Peyer's patch (tissue), 4 donors: ENCODE data around the gene HDGF. TPM values are rescaled to one million over a fixed set of nuclear protein-coding genes. Genes with fewer than 3 reads are reported as not detected.

Experiments used
- DNase-seq, 3 donors: peaks; one replicate each; pipeline ENCODE4 v3.0.0-alpha.2; 2017 to 2019
- H3K27ac ChIP-seq, 4 donors: fragments of 200-600 bp; sonication (generic); one replicate each; pipeline ENCODE4 v1.5.1; 2016 to 2019
- H3K27me3 ChIP-seq, 2 donors: fragments of 200-600 bp; sonication (generic); one replicate each; pipeline ENCODE4 v1.5.1; 2019
- H3K36me3 ChIP-seq, 3 donors: fragments of 200-600 bp; sonication (generic); one replicate each; pipeline ENCODE4 v1.5.1; 2016 to 2019
- H3K4me1 ChIP-seq, 4 donors: fragments of 200-600 bp; sonication (generic); one replicate each; pipeline ENCODE4 v1.5.1; 2016 to 2019
- H3K4me3 ChIP-seq, 4 donors: fragments of 200-600 bp; sonication (generic); 1 replicate in 3 of 4; 2 replicates in 1 of 4; pipeline ENCODE4 v1.5.1; 2016 to 2019; ENCODE audit warnings: mild to moderate bottlenecking in 1 of 4
- H3K9me3 ChIP-seq, 4 donors: fragments of 200-600 bp; sonication (generic); one replicate each; pipeline ENCODE4 v1.5.1; 2016 to 2019; ENCODE audit warnings: mild to moderate bottlenecking in 1 of 4
- POLR2A ChIP-seq, 2 donors: fragments of 450-650 bp; IDR thresholded peaks; one replicate each; pipeline ENCODE4 v1.5.1; 2017; ENCODE audit warnings: antibody characterized with exemption in 2 of 2, mild to moderate bottlenecking in 2 of 2, moderate library complexity in 2 of 2
- total RNA-seq, 4 donors: library from RNA; depleted of rRNA; stranded (reverse); fragments of >200 nt; gene quantifications; one replicate each; pipeline ENCODE4 v1.1.0, GENCODE V29; 2016
- TF ChIP-seq, protein P1 (sequence below), 6 experiments: fragments of 450-650 bp in 4 of 6; fragments of 200-600 bp in 2 of 6; sonication (generic) in 1 of 6; IDR thresholded peaks; one replicate each; pipeline ENCODE4 v1.5.1; 2017 to 2019; ENCODE audit warnings: antibody characterized with exemption in 6 of 6, mild to moderate bottlenecking in 3 of 6, moderate library complexity in 1 of 6

HDGF gene
- total RNA-seq, 4 donors from 2014 or later, result 234 to 309 (median 281) TPM

DNA sequence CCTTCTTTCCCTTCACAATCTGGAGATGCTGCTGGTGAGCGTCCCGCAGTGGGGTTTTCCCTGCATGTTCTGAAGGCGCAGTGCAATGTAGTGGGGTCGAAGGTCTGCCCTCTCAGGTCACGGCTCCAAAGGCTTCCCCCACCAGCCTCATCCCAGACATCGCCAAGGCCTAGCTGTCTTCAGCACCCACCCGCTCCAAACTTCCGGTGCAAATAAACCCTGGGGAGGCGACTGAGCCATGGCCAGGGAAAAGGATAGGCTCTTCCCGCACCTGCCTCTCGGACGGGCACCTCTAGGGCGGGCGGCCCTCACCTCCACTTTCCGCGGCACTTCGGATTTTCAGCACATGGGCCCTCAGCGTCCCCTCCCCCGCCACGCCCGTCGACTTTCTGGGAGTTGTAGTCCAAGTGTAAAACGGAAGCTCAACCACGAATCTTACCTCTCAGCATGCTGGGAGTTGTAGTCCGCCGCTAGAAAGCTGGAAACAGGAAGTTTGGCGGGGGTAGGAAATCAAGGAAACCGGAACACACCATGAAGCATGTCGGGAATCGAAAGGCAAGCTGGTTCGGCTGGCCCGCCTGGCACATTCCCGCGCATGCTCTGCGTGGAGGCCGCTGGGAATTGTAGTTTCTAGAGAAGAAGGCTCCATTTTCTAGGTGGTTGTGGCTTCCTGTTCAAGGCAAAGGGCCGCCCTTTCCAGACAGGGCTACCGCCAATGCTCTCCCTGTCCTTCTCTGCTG is 10.6 kb downstream of the HDGF start, which contains the start of gene MRPL24:
Gene MRPL24 (minus strand): TSS at position 348 of the 740 bp plus-strand sequence. CDS start 2,384 bp downstream, outside the sequence.
- Histone ChIP-seq H3K9me3 (no peaks in the 10 kb centered on the region), H3K36me3 (peaks cover 0 to 53% (median 0%) of the 10 kb centered on the region in 3 donors), H3K27me3 (no peaks in the 10 kb centered on the region), H3K4me3 (peak within 1 kb of the TSS; percentile 57 to 75 (median 68)), H3K27ac (peak within 1 kb of the TSS; percentile 69 to 87 (median 82)), H3K4me1 (peaks cover 0 to 14% (median 3%) of the 10 kb centered on the region in 4 donors)
- TF ChIP-seq POLR2A (IDR thresholded peaks at IDR 0.05), result peak in 1 of 2 donors; percentile 43
- TF ChIP-seq, protein P1, sequence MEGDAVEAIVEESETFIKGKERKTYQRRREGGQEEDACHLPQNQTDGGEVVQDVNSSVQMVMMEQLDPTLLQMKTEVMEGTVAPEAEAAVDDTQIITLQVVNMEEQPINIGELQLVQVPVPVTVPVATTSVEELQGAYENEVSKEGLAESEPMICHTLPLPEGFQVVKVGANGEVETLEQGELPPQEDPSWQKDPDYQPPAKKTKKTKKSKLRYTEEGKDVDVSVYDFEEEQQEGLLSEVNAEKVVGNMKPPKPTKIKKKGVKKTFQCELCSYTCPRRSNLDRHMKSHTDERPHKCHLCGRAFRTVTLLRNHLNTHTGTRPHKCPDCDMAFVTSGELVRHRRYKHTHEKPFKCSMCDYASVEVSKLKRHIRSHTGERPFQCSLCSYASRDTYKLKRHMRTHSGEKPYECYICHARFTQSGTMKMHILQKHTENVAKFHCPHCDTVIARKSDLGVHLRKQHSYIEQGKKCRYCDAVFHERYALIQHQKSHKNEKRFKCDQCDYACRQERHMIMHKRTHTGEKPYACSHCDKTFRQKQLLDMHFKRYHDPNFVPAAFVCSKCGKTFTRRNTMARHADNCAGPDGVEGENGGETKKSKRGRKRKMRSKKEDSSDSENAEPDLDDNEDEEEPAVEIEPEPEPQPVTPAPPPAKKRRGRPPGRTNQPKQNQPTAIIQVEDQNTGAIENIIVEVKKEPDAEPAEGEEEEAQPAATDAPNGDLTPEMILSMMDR (IDR thresholded peaks at IDR 0.05), result peak in 1 of 6 experiments; percentile 14
- peak; percentile 96 to 99 (median 98) for DNase-seq

DNA sequence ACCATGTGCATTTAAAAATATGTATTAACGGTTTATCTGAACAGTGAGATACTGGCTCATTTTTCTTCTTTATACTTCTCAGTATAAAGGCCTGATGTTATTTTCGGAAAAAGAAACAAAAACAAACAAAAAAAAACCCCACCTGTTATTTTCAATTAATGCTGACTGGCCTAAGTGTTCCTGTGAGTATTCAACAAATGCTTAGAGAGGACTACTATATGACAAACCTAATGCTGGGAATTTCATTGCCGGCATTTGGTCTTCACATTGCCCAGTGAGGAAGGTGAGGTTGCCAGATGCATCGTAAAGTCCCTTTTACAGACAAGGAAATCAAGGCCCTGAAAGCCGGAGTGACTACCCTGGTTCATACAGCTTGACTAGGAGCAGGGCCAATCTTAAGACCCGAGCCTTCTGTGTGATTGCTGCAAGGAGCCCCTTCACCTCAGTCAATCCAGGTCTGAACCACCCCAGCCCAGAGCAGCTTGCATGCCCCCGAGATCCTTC is 11.2 kb downstream of the HDGF start:
- peak overlapping the region; percentile 47 to 83 (median 59) for H3K27ac ChIP-seq
- no peaks in the 10 kb centered on the region for H3K27me3 ChIP-seq
- TF ChIP-seq, protein P1 (IDR thresholded peaks at IDR 0.05), result no peak
- no peak for TF ChIP-seq POLR2A (IDR thresholded peaks at IDR 0.05)
- no peaks in the 10 kb centered on the region for H3K9me3 ChIP-seq
- no peak for DNase-seq
- peaks cover 0 to 57% (median 0%) of the 10 kb centered on the region in 3 donors for H3K36me3 ChIP-seq
- peaks cover 0 to 9% (median 3%) of the 10 kb centered on the region in 4 donors for H3K4me1 ChIP-seq
- peak overlapping the region; percentile 57 to 75 (median 68) for H3K4me3 ChIP-seq

DNA sequence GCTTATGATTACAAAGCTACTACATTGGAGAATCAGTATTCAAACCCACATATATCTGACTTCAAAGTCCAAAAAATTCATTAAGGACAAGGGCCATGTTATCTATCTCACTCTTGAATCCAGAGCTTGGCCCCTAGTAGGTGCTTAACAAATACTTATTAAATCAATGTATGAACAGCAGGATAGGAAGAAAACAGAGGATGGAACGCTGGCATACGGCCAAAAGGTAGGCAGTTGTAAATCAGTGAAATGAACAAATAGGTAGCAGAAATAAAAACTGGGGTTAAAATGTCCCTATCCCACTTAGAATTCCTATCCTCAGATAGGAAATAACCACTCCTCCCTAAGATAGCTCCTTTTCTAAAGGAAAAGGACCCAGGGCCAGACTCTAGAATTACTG is 12.6 kb downstream of the HDGF start:
- peaks cover 0 to 9% (median 3%) of the 10 kb centered on the region in 4 donors for H3K4me1 ChIP-seq
- TF ChIP-seq POLR2A (IDR thresholded peaks at IDR 0.05), result no peak
- TF ChIP-seq, protein P1 (IDR thresholded peaks at IDR 0.05), result no peak
- no peak overlapping the region for H3K4me3 ChIP-seq
- no peak for DNase-seq
- H3K36me3 ChIP-seq, result peaks cover 0 to 51% (median 0%) of the 10 kb centered on the region in 3 donors
- no peak overlapping the region for H3K27ac ChIP-seq
- H3K9me3 ChIP-seq, result no peaks in the 10 kb centered on the region
- no peaks in the 10 kb centered on the region for H3K27me3 ChIP-seq

DNA sequence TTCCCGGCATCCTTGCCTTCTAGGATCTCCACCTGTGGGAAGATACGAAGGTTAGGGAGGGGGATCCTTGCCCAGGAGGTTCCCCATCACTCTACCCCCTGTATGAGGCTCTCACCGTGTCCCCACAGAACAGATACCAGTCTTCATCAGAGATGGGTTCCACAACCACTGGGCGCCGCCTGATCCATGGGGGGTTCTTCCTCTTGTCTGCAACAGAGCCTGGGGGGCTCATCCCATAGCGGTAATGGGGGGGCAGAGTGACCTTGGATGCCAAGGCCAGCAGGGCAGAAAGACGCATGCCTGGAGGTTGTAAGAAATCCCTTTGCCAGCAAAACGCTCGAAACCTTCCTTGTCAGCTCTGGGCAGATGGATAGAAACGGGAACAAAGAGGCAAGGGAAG is 13.1 kb downstream of the HDGF start:
- no peak overlapping the region for H3K4me3 ChIP-seq
- no peaks in the 10 kb centered on the region for H3K9me3 ChIP-seq
- no peaks in the 10 kb centered on the region for H3K27me3 ChIP-seq
- peaks cover 0 to 51% (median 0%) of the 10 kb centered on the region in 3 donors for H3K36me3 ChIP-seq
- peaks cover 0 to 9% (median 3%) of the 10 kb centered on the region in 4 donors for H3K4me1 ChIP-seq
- no peak overlapping the region for H3K27ac ChIP-seq
- no peak for DNase-seq
- TF ChIP-seq, protein P1 (IDR thresholded peaks at IDR 0.05), result no peak
- no peak for TF ChIP-seq POLR2A (IDR thresholded peaks at IDR 0.05)

DNA sequence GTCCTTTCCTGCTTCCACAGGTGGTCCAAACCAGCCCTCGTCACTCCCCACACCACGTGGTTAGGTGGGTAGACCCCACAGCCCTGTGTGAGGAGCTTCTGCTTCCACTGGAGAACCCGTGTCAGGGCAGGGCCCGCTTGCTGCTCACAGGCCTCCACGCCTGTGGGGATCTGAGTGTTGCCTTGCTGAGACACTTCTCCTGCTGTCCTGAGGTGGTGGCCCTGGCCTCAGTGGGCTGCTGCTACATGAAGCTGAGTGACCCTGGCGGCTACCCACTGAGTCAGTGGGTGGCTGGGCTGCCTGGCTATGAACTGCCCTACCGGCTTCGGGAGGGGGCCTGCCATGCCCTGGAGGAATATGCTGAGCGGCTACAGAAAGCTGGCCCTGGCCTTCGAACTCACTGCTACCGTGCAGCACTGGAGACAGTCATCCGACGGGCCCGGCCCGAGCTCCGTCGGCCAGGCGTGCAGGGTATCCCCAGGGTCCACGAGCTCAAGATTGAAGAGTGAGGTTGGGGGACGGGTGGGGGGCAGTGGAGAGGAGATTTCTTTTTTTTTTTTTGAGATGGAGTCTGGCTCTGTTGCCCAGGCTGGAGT is 17.4 kb downstream of the HDGF start:
- no peak overlapping the region for H3K27ac ChIP-seq
- H3K9me3 ChIP-seq, result no peaks in the 10 kb centered on the region
- H3K4me3 ChIP-seq, result no peak overlapping the region
- H3K4me1 ChIP-seq, result peaks cover 0 to 5% (median 0%) of the 10 kb centered on the region in 4 donors
- DNase-seq, result no peak
- no peaks in the 10 kb centered on the region for H3K27me3 ChIP-seq
- peaks cover 0 to 44% (median 0%) of the 10 kb centered on the region in 3 donors for H3K36me3 ChIP-seq
- TF ChIP-seq, protein P1 (IDR thresholded peaks at IDR 0.05), result no peak
- no peak for TF ChIP-seq POLR2A (IDR thresholded peaks at IDR 0.05)
